HG03060 (cell line): Measurements from ENCODE around the gene GOLGA6L2.

ENCODE experiments used
- ATAC-seq: cut with Tn5 transposase; IDR thresholded peaks from one replicate; pipeline ENCODE4 v1.9.1; 2021; ENCODE audit warnings: low read depth, moderate number of reproducible peaks; ENCODE audit not compliant: unreplicated experiment

Gene GOLGA6L2, protein sequence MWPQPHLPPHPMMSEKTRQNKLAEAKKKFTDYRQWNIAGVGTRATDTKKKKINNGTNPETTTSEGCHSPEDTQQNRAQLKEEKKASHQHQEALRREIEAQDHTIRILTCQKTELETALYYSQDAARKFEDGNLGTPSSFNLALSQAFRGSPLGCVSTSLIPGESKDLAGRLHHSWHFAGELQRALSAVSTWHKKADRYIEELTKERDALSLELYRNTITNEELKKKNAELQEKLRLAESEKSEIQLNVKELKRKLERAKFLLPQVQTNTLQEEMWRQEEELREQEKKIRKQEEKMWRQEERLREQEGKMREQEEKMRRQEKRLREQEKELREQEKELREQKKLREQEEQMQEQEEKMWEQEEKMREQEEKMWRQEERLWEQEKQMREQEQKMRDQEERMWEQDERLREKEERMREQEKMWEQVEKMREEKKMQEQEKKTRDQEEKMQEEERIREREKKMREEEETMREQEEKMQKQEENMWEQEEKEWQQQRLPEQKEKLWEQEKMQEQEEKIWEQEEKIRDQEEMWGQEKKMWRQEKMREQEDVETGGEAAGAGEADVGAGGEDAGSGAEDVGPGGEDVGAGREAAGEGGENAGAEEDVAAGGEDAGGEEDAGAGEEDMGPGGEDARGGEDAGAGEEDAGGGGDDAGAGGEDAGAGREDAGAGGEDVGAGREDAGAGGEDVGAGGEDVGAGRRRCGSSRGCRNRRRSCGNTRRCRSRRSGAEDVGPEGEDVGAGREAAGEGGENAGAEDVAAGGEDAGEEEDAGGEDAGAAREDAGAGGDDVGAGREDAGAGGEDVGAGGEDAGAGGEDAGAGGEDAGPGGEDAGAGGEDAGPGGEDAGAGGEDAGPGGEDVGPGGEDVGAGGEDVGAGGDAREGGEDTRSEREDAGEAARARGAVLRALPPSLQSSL

DNA sequence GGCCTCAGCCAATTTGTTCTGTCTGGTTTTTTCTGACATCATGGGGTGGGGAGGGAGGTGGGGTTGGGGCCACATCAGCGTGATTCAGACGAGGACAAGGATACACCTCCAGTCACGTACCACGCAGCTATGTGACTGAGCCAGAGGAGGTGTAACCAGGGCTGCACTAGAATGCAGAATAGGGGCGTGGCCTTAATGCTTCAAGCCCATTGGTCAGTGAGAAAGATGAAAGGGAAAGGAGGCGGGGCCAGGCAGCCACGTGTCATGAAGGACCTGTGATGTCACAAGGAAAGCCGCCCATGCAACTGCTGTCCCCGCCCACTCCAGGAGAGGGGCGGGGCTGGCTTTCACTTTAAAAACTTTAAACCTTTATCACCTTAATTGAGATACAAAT, at the start of gene GOLGA6L2:
Gene GOLGA6L2 (minus strand): TSS at position 137 of the 394 bp plus-strand sequence. CDS start 62 bp downstream, at position 75.
- ATAC-seq, result no peak

DNA sequence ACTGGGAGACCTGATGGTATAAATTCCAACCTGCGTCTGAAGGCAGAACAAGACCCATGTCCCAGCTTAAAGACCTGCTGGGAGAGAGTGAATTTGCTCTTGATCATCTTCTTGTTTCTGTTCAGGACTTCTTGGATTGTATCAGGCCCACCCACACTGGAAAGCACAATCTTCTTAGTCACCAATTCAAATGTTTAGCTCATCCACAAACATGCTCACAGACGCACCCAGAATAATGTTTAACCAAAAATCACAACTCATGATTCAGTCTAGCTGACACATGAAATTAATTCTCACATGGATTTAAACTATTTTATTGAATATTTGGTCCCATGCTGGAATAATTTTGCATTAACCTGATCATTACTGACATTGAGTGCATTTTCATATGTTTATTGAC, 37.8 kb upstream of the GOLGA6L2 start:
- no peak for ATAC-seq

DNA sequence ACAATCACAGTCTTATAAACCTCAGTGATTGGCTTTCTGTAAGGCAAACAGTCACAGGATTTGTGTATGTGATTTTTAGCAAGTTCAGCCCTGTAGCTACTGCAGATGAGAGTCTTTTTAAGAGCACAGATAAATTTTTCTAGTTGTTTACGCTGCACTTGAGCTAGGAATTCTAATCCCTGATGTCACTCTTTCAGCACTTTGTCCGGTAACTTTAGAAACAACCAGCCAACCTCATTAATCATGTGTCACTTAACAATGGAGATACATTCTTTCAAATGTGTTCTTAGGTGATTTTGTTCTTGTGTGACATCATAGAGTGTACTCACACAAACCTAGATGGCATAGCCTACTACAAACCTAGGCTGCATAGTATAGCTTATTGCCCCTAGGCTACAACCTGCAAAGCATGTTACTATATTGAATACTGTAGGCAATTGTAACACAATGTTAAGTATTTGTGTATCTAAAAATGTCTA, 36.8 kb upstream of the GOLGA6L2 start:
- no peak for ATAC-seq

DNA sequence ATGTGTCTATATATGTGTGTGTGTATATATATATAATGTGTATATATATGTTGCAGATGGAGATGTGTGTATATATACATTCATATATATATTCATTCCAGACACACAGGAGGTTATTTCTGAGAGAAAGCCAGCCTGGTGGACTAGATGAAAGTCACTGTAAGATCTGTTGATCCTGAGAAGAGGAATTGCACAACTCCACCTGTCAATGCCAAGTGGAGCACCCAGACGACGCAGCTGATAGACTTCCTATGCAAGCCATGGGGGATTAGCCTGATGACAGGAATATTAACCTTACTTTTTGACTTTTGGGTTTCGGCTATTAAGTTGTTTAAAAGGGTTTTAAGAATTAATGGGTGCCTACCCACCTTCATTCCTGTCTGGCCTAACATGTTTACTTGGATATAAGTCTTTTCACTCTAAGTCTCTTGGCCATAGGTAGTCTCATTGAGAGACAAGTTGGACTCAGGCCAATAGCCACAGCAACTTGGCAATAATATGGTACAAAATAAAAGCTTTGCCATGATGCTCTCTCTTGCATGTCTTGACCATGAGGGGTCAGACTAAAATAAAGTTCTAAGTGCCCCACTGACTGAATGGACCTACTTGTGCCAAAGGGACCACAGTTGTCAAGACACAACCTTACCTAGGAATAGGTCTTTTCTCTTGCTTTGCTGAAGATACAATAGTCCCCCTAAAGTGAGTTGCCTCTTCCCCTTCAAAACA, 35.9 kb upstream of the GOLGA6L2 start:
- ATAC-seq, result no peak

DNA sequence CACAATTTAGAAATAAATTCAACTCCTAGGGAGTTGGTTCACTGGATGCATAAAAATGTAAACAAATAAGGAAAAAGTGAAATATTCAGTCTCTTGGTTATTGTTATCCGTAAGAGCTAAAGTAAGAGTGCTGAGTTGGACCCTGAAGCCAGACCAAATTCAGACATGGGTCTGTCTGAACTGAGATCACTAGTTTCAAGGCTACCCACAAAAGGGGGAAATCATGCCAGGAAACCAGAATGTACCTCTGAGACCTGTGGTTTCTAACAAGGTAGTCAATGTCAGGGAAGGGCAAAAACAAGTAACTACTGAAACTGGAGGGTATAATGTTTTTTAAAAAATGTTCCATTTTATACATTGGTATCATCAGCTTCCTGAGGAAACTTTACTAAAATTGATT, 35.2 kb upstream of the GOLGA6L2 start:
- ATAC-seq, result no peak

DNA sequence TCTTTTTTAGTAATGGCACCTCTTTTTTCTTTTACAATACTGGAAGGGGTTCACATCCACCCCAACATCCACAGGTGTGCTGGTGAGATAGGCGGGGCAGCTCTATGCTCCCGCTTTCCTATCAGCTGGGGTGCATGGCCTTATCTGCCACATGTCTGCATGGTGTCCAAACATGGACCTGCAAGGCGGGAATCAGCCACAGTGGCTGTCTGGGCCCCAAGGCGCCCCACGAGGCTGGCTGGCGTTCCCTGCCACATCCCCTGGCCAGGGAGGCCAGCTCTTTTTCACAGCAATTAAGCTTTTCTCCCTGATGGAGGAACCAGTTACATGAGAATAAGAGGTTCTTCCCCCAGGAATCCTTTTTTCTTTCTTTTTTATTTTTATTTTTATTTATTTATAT, 30.9 kb upstream of the GOLGA6L2 start:
- no peak for ATAC-seq

DNA sequence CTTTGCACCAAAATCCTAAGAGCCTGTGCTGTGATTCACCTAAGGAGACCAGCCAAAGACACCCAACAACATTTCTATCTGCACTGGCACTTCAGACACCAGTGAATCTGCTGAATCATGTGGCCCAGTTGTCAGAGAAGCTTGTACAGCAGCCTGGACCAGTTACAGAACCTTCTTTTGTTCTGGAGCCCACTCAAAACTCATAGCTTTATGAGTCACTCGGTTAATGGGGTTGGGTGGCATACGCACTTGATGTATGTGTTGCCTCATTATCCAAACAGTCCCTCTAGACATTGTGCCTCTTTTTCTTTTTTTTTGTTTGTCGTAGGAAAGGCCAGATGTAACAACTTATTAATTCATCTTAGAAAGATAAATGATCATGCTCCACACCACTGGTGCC, 25.6 kb upstream of the GOLGA6L2 start:
- ATAC-seq, result no peak

DNA sequence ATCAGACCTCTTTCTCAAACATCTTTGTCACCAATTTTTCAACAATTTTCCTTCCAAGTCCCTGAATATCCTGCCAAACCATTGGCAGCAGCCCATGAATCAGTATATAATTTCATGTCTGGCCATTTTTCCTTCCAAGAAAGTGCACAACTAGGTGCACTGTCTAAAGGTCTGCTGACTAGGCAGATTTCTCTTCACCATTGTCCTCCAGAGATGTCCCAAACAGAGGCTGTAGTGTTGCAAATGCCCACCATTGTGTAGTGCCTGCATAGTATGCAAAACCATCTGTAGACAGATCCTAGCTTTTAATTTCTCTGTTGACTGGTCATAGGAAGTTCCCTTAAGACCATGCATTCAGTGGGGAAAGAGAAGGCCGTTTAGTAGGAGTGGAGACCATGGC, 25.0 kb upstream of the GOLGA6L2 start:
- ATAC-seq, result no peak

DNA sequence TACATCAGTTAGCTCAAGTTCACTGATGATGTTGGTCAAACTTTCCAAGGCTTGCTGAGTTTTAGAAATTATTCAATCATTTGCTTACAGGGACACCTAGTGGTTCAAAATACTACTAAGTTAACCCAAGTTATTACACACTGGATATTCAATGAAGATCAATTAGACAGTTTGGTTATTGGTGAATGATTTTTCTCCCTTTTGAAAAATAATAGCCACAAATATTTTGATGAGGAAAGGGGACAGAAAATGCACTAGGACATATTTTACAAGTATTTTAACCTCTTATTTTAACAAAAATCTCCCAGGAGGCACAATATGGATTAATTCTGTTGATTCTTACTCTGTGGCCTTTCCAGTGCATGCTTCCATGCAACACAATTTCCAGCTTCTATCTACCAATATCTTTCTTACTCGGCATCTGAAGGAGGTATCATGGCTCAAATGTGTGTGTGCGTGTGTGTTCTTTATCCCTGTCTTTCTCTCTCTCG, 20.1 kb upstream of the GOLGA6L2 start:
- no peak for ATAC-seq

DNA sequence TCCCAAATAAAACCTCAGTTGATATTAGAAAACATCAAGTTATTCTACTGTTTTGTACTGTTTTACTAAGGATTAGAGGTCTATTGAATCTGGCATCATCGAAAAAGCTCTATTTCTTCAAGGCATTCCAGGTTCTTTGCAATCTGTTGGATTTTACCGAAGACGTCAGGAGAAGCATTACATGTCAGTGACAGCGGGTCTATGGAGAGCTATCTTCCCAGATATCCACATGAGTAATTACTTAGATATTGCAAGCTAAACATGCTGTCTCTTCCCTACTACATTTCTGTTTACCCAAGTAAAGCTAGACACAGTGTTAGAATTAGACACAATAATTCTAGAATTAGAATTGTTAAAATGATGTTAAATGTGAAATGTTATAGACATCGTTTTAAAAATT, 10.8 kb upstream of the GOLGA6L2 start:
- no peak for ATAC-seq

DNA sequence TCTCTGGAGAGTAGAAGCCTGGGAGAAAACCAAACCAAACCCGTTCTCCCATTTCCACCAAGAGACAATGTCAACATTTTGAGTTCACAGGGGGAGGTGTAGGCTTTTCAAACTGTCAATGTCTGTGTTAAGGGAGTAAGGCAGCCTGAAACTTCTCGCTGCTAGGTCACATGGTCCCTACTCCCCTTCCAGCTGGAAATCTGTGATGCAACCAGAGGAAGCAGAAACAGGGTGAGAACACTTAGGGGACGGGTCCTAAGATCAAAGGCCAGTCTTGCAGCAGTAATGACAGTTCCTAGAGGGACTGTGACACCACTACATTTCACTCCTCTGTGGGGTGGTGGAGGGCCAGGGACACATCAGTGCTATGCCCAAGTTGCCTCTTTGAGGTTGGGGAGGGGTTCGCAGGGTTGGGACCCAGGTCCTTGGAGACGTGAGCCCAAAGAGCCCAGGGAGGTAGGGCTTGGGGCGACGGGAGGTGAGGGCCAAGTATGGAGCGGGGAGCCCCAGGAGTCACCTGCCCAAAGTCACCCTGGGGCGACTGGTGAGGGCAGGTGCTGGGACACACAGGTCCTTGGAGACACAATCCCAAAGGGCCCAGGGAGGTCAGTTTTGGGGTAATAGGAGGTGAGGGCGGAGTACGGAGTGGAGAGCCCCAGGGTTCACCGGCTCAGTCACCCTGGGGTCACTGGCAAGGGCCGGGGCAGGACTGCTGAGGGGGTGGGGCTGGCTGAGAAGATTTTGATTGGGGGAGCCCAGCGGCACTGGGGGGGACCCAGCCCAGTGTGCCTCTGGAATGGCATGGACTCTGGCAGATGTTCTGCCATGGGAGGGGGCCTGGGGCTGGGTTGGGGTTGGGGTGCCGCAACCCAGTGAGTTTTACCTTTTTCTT, 582 bp downstream of the GOLGA6L2 start:
- no peak for ATAC-seq

DNA sequence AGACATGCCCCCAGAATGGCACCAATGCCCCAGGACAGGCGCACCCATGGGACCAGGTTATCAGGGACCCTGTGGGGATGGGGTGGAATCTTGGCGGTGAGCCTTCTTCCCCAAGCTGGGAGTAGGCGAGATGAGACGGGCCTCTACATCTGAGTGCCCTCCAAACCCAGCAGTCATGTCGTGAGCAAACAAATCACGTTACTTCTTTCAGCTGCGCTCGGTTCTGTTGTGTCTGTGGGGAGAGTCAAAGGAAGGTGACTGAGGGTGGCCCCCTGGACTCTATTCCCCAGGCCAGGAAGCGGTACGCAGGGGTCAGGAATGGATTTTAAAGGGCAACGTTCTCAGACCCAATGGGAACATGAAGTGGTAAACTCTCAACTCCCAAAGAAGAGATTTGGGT, 2.8 kb downstream of the GOLGA6L2 start:
- ATAC-seq, result no peak

DNA sequence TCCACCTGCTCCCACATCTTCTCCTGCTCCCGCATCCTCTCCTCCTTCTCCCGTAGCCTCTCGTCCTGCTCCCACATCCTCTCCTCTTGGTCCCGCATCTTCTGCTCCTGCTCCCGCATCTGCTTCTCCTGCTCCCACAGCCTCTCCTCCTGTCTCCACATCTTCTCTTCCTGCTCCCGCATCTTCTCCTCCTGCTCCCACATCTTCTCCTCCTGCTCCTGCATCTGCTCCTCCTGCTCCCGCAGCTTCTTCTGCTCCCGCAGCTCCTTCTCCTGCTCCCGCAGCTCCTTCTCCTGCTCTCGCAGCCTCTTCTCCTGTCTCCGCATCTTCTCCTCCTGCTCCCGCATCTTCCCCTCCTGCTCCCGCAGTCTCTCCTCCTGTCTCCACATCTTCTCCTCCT, 5.8 kb downstream of the GOLGA6L2 start:
- no peak for ATAC-seq

DNA sequence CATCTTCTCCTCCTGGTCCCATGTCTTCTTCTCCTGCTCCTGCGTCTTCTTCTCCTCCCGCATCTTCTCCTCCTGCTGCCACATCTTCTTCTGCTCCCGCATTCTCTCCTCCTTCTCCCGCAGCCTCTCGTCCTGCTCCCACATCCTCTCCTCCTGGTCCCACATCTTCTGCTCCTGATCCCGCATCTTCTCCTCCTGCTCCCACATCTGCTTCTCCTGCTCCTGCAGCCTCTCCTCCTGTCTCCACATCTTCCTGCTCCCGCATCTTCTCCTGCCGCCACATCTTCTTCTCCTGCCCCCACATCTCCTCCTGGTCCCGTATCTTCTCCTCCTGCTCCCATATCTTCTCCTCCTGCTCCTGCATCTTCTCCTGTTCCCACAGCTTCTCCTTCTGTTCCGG, 6.4 kb downstream of the GOLGA6L2 start:
- ATAC-seq, result no peak

DNA sequence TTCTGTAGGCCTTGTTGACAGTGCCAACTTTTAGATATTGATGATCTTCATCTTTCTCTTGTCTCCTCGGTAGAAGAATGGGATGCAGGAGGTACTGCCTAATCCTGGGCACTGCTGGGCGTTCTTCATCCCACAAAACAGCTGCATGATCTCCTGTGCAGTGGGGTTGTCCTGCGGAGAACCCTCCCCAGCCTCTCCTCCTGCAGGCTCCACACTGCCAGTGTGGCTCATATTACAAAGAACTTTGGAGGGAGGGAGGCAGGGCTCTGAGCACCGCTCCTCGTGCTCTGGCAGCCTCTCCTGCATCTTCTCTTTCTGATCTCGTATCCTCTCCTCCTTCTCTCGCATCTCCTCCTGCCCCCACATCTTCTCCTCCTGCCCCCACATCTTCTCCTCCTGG, 7.5 kb downstream of the GOLGA6L2 start:
- ATAC-seq, result no peak

DNA sequence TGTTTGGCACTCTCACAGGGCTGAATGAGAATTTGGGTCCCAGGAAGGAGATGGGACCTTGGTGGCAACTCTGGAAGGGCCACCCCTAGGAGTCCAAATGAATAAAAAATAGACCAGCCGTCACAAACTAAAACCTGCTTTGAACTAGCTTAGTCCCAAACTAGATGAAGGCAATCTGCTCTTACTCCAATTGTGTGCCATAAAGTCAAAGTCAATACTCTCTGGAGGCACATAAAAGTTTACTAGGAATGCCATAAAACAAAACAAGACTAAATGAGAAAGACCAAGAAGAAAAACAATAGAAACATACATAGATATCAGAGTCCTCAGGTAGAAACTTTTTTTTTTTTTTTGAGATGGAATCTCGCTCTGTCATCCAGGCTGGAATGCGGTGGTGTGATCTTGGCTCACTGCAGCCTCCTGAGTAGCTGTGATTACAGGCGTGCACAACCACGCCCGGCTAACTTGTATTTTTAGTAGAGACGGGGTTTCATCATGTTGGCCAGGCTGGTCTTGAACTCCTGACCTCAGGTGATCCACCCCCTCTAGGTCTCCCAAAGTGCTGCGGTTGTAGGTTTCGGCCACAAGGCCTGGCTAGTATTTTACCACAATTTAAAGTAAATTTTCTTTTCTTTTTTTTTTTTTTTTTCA, 8.1 kb downstream of the GOLGA6L2 start:
- no peak for ATAC-seq

DNA sequence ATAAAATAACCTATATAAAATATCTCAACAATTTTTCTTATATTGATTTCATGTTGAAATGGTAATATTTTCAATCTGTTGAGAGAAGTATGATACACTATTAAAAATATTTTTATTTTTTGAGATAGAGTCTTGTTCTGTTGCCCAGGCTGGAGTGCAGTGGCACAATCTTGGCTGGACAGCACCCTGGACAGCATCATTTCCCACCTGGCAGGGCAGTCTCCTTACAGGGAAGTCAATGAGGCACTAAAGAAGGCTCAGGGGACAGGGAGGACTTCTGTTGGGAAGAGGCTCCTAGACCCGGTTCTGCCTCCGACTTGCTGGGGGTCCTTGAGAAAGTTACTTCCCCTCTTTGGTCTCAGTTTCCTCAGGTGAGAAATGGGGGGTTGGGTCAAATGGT, 9.4 kb downstream of the GOLGA6L2 start:
- no peak for ATAC-seq

DNA sequence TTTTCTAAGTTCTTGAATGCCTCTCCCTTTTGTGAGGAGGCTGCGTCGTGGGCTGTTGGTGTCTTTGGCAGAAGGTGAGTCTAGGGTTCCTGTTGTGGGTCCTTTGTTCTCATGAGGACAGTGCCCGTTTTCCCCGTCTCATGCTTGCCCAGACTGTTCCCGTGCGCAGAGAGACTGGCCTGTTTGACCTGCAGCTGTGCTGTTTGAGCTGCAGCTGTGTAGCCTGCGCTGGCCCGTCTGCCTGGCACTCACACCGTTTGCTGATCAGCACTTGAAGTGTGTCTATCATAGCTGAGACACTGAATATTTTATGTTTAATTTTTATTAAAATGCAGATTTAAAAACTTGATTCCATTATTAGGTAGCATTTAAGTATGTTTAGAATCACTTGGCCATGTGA, 9.9 kb downstream of the GOLGA6L2 start:
- no peak for ATAC-seq

DNA sequence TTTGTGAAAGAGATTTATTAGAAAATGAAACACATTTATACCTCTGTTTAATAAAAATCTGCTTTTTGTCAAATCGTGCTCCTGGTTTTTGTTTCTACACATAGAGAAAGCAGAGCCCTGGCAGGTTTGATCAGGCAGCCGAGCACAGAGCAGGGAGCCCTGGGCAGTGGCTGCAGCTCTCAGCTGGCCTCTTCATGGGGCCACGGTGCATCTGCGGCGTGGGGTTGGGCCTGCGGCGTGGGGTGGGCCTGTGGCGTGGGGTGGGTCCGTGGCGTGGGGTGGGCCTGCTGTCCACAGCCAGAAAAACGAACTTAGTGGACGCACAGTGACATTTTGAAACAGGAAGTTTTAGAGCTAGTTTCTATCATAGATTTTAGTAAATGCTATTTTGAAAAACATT, 10.6 kb downstream of the GOLGA6L2 start:
- ATAC-seq, result no peak
